Fibroblast of pulmonary artery (primary cell): ENCODE data around the gene BRMS1.
A peak's percentile ranks its signal among the peaks of the same experiment; 100 is the strongest.

Experiments
- DNase-seq: peaks from one replicate; pipeline ENCODE4 v3.0.0-alpha.2; 2010; ENCODE audit warnings: low read depth
- H3K4me3 ChIP-seq: replicated peaks from 2 replicates; pipeline ENCODE4 v1.5.1; 2011; ENCODE audit warnings: low read depth, mild to moderate bottlenecking, control low read depth, low read length, moderate library complexity
- CTCF ChIP-seq: IDR thresholded peaks from 2 replicates; pipeline ENCODE4 v1.5.1; 2011; ENCODE audit warnings: mild to moderate bottlenecking, control low read depth, low read length, inconsistent platforms; ENCODE audit errors: missing control alignments

Gene BRMS1

GRCh38 chr11:66316849-66317251 is 28.1 kb downstream of the BRMS1 start, which contains the start of gene CD248:
CD248 (minus strand) TSS chr11:66317044; CDS start chr11:66317027, 17 bp downstream.
- peak; percentile 86 for DNase-seq
- peak within 1 kb of the TSS; percentile 60 for H3K4me3 ChIP-seq
- no peak for TF ChIP-seq CTCF

- peak overlapping the region; percentile 60 for H3K4me3 ChIP-seq
- no peak for TF ChIP-seq CTCF
- no peak for DNase-seq
Measured at GRCh38 chr11:66315921-66316811, 28.7 kb downstream of the BRMS1 start.

GRCh38 chr11:66315498-66315885 is 29.4 kb downstream of the BRMS1 start:
- peak overlapping the region; percentile 60 for H3K4me3 ChIP-seq
- no peak for DNase-seq
- no peak for TF ChIP-seq CTCF

GRCh38 chr11:66314561-66315497 is 30.1 kb downstream of the BRMS1 start:
- H3K4me3 ChIP-seq = peak overlapping the region; percentile 60
- TF ChIP-seq CTCF = no peak
- no peak for DNase-seq

GRCh38 chr11:66314186-66314501 is 30.8 kb downstream of the BRMS1 start:
- no peak for DNase-seq
- peak overlapping the region; percentile 60 for H3K4me3 ChIP-seq
- no peak for TF ChIP-seq CTCF

GRCh38 chr11:66313321-66314185 is 31.4 kb downstream of the BRMS1 start:
- peak overlapping the region; percentile 60 for H3K4me3 ChIP-seq
- peak; percentile 32 for DNase-seq

More at GRCh38 chr11:66313321-66314185, 31.4 kb downstream of the BRMS1 start:
- TF ChIP-seq CTCF = no peak
